Measurements from ENCODE around the gene BORCS5.

Gene BORCS5

DNA sequence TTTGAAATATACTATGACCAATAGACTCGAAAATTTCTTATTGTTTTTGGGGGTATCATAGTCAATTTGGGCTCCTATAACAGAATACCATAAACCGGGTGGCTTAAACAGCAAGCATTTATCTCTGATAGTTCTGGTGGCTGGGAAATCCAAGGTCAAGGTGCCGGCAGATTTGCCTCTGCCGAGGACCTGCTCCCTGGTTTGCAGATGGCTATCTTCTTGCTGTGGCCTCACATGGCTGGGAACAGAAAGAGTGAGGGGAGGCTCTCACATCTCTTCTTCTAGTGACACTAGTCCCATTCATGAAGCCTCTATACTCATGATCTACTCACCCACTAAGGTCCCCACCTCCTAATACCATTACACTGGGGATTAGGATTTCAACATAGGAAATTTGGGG lies 70.7 kb downstream of the BORCS5 start:
- no peaks in the 10 kb centered on the region for H4K20me1 ChIP-seq (ENCODE audit: insufficient read depth, low read length)
- H3K36me3 ChIP-seq (ENCODE audit: insufficient read depth, low read length), result no peaks in the 10 kb centered on the region
- H3K9me2 ChIP-seq (ENCODE audit: low read depth, low read length), result no peaks in the 10 kb centered on the region
- no peak overlapping the region for H3K27ac ChIP-seq (ENCODE audit: low read depth, low read length, poor library complexity, severe bottlenecking)
- TF ChIP-seq CTCF (IDR thresholded peaks at IDR 0.05; ENCODE audit: low read length) (no peak), EZH2 (IDR thresholded peaks at IDR 0.05; ENCODE audit: borderline replicate concordance, low read length) (no peak)
- H3F3A ChIP-seq (ENCODE audit: insufficient read depth, low read length), result no peaks in the 10 kb centered on the region
- H3K4me2 ChIP-seq (ENCODE audit: low read length), result no peak overlapping the region
- 0 out of 2 replicates have a peak, but pooled peaks cover 2% of the 10 kb centered on the region for H3K9me3 ChIP-seq (ENCODE audit: low read length)
- H3K27me3 ChIP-seq (ENCODE audit: insufficient read depth, low read length), result no peaks in the 10 kb centered on the region
- no peak overlapping the region for H2AFZ ChIP-seq (ENCODE audit: low read length)
- no peaks in the 10 kb centered on the region for H3K79me2 ChIP-seq (ENCODE audit: insufficient read depth, low read length)
- H3K4me3 ChIP-seq (ENCODE audit: low read depth, low read length, poor library complexity, severe bottlenecking), result no peak overlapping the region
- no peaks in the 10 kb centered on the region for H3K4me1 ChIP-seq (ENCODE audit: insufficient read depth, low read length, severe bottlenecking)
- no peak overlapping the region for H3K9ac ChIP-seq (ENCODE audit: low read length)

- Histone ChIP-seq H3K9me3 (ENCODE audit: low read length) (0 out of 2 replicates have a peak, but pooled peaks cover 2% of the 10 kb centered on the region), H2AFZ (ENCODE audit: low read length) (no peak overlapping the region), H3F3A (ENCODE audit: insufficient read depth, low read length) (no peaks in the 10 kb centered on the region), H4K20me1 (ENCODE audit: insufficient read depth, low read length) (no peaks in the 10 kb centered on the region), H3K36me3 (ENCODE audit: insufficient read depth, low read length) (no peaks in the 10 kb centered on the region), H3K9me2 (ENCODE audit: low read depth, low read length) (no peaks in the 10 kb centered on the region), H3K4me2 (ENCODE audit: low read length) (no peak overlapping the region), H3K4me3 (ENCODE audit: low read depth, low read length, poor library complexity, severe bottlenecking) (no peak overlapping the region), H3K4me1 (ENCODE audit: insufficient read depth, low read length, severe bottlenecking) (no peaks in the 10 kb centered on the region), H3K27ac (ENCODE audit: low read depth, low read length, poor library complexity, severe bottlenecking) (no peak overlapping the region), H3K27me3 (ENCODE audit: insufficient read depth, low read length) (no peaks in the 10 kb centered on the region), H3K79me2 (ENCODE audit: insufficient read depth, low read length) (no peaks in the 10 kb centered on the region), H3K9ac (ENCODE audit: low read length) (no peak overlapping the region)
- no peak for TF ChIP-seq CTCF (IDR thresholded peaks at IDR 0.05; ENCODE audit: low read length)
- TF ChIP-seq EZH2 (IDR thresholded peaks at IDR 0.05; ENCODE audit: borderline replicate concordance, low read length), result no peak
Measured at GRCh38 chr12:12428047-12428446, 71.2 kb downstream of the BORCS5 start.

DNA sequence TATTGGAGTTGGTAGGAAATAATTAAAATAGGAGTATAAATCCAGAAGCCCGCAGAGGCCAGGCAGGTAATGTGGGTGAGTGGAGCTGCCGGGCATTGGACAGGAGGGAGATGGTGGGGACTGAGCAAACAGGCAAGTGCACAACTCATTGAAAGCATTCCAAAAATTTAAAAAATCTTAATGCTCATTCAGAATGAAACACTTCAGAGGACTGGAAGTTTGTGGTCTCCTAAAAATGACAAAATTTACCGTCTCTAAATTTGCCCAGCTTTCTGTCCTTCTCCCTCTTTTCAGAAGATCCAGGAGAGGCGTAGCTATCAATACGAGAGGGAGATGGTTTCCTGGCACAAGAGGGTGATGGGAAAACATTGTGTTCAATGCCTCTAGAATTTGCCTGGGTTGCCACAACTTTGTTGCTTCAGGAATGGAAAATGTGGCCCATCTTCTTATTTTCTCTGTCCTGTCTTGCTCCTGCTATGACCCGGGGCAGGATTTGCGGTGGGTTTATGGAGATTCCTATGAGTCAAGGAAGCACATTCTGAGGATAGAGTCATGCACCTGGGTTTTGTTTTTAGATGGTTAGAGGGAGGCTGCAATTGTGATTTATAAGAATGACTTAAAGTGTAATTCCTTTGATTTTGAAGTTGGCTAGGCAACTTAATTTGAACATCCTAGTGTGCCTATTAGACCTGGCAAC lies 72.2 kb downstream of the BORCS5 start:
- Histone ChIP-seq H3K79me2 (ENCODE audit: insufficient read depth, low read length) (no peaks in the 10 kb centered on the region), H2AFZ (ENCODE audit: low read length) (no peak overlapping the region), H3K4me2 (ENCODE audit: low read length) (no peak overlapping the region), H4K20me1 (ENCODE audit: insufficient read depth, low read length) (no peaks in the 10 kb centered on the region), H3K36me3 (ENCODE audit: insufficient read depth, low read length) (no peaks in the 10 kb centered on the region), H3K9me2 (ENCODE audit: low read depth, low read length) (no peaks in the 10 kb centered on the region), H3K4me3 (ENCODE audit: low read depth, low read length, poor library complexity, severe bottlenecking) (no peak overlapping the region), H3F3A (ENCODE audit: insufficient read depth, low read length) (no peaks in the 10 kb centered on the region), H3K9ac (ENCODE audit: low read length) (no peak overlapping the region), H3K27me3 (ENCODE audit: insufficient read depth, low read length) (no peaks in the 10 kb centered on the region), H3K27ac (ENCODE audit: low read depth, low read length, poor library complexity, severe bottlenecking) (no peak overlapping the region), H3K4me1 (ENCODE audit: insufficient read depth, low read length, severe bottlenecking) (peaks cover 5% of the 10 kb centered on the region), H3K9me3 (ENCODE audit: low read length) (0 out of 2 replicates have a peak, but pooled peaks cover under 1% of the 10 kb centered on the region)
- TF ChIP-seq EZH2 (IDR thresholded peaks at IDR 0.05; ENCODE audit: borderline replicate concordance, low read length) (no peak), CTCF (IDR thresholded peaks at IDR 0.05; ENCODE audit: low read length) (no peak)

Measured in OCI-LY1 (cell line).